ENCODE data around the gene PKP3.
"Not testable (repeated sequence)": the region's sequence is repeated elsewhere in the genome, so short reads cannot be mapped to it uniquely, and the experiment has no call there.

PKP3 gene

GRCh38 chr11:363443-363805 is 30.6 kb upstream of the PKP3 start:
- not testable (repeated sequence) for DNase-seq

DNA sequence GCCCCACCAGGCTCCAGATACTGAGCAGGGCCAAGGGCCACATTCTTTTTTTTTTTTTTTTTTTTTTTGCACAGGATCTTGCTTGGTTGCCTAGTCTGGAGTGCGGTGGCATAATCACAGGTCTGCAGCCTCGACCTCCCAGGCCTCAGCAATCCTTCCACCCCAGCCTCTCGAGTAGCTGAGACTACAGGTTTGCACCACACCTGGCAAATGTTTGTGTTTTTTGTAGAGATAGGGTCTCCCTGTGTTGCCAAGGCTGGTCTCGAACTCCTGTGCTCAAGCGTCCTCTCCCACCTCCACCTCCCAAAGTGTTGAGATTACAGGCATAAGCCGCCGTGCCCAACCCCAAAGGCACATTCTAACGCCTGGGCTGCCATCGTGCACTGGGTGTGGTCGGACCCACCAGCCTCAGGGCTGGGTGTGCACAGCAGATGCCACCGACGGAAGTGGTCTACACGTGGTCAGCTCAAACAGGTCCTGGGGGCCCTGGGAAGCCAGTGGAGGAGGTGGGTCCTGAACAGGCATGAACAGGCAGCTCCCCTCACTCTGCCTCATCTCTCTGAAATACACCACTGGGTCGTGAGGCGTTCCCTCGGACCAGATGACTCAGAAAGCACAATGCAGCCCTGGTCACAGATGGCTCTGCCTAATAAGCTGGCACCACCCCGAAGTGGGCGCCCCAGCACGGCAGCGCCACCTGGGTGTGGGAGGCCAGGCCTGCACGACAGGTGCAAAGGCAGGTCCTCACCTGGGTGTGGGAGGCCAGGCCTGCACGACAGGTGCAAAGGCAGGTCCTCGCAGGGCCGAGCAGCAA is 29.9 kb upstream of the PKP3 start:
- DNase-seq, result no peak

DNA sequence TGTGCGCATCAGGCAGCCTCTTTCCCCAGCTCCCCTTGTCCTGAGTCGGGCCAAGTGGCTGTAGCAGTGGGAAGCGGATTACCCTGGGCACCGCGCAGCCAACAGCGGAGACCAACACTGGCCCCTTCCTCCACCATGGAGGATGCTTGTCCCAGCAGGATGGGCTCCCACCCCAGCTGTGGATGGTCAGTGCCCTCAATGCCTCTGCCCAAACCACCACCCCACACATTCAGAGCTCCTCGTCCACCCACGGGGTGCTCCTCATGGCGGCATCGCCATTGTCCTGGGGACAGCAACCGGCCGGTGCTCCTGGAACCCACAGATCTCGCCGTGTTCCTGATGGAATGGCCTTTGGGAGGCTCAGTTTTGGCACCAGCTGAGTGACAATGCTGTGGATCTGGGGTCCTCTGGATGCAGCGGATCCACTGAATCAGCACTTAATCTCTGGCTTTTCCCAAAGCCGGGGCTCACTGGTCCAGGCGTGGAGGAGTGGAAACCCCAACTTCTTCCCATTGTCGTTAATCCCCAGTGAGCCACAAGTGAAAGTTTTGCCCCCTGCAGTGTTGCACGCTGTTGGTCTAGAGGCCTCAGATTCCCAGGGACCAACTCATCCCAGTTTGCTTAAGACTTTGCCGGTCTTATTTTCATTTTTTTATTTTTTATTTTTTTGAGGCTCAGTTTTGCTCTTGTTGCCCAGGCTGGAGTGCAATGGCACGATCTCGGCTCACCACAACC is 28.9 kb upstream of the PKP3 start:
- DNase-seq, result no peak

DNA sequence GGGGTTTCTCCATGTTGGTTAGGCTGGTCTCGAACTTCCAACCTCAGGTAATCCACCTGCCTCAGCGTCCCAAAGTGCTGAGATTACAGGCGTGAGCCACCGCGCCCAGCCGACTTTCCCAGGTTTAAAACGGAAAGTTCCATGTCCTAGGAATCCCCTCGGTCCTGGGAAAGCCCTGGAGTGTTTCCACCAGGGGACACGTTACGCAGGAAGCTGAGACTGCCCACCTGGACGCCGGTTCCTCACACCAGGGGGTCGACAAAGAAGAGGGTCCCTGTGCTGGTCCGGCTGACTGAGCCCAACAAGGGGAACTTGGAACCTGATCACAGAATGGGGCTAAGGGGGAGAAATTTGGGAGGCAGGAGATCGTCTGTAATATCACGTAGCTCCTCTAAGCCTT is 28.2 kb upstream of the PKP3 start:
- no peak for DNase-seq

GRCh38 chr11:367956-368413 is 26.0 kb upstream of the PKP3 start:
- no peak for DNase-seq

DNA sequence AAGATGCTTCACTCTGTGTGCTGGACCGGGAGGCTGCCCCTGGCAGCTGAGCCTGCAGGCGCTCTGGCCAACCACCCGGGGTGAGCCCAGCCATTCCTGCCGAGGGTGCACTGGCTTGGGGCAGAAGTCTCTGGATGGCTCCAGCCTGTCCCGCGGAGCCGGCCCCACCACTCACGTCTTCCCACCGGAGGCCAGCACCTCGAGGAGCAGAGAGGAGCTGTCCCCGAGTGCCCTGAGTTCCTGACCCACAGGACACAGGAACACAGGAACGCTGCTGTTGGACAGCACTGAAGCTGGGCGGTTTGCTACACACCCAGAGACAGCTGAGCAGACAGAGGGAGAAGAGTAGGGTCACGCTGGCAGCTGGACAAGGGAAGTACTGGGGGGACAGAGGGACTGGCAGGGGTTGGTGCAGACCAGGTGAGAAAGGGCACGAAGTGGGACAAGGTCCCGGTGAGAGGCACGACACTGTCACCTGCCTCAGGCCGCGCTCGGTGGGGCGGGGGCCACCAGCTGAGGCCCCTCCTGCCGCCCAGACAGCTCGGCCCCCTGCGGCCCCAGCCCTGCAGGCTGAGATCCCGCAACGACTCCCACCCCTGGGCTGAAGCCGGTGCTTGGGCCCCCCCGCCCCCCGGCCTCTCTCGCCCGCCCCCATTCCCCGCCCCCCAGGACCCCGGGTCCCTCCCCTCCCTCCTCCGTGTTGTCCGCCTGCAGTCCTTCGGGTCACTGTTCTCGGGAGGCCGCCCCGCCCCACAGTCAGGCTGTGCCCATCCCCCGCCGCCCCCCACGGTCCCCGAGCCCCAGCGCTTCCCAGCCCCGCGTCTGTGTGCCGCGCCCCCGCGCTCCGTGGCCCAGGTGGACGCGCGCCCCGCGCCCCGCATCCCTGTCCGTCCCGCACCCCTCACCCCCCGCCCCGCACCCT is 25.3 kb upstream of the PKP3 start:
- peak in 3 of 58 donors; percentile 16 to 57 (median 42) for DNase-seq

DNA sequence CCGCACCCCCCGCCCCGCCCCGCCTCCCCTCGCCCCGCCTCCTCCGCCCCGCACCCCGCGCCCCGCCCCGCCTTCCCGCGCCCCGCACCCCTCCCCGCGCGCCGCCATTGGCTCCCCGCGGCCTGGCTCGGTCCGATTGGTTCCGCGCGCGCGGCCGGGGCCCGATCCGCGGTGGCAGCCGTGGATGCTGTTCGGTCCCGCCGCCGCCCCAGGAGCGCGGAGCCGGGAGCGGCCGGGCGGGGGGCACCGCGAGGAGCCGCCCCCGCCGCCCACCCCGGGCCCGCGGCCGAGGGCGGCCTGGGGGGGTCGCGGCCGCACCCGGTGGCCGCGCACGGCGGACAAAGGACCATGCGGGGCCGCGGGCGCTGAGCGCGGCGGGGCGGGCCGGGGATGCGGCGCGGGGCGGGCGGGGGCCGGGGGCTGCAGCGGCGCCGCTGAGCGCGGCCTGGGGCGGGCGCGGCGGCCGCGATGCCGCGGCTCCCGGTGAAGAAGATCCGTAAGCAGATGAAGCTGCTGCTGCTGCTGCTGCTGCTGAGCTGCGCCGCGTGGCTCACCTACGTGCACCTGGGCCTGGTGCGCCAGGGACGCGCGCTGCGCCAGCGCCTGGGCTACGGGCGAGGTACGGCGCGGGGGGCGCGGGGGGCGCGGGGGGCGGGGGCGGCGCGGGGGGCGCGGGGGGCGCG is 24.5 kb upstream of the PKP3 start, which contains the start of gene B4GALNT4:
TSS of gene B4GALNT4 (plus strand) at position 164 of the 683 bp plus-strand sequence. CDS start at position 469, 305 bp downstream.
- peak in 47 of 58 donors; percentile 19 to 82 (median 58) for DNase-seq

DNA sequence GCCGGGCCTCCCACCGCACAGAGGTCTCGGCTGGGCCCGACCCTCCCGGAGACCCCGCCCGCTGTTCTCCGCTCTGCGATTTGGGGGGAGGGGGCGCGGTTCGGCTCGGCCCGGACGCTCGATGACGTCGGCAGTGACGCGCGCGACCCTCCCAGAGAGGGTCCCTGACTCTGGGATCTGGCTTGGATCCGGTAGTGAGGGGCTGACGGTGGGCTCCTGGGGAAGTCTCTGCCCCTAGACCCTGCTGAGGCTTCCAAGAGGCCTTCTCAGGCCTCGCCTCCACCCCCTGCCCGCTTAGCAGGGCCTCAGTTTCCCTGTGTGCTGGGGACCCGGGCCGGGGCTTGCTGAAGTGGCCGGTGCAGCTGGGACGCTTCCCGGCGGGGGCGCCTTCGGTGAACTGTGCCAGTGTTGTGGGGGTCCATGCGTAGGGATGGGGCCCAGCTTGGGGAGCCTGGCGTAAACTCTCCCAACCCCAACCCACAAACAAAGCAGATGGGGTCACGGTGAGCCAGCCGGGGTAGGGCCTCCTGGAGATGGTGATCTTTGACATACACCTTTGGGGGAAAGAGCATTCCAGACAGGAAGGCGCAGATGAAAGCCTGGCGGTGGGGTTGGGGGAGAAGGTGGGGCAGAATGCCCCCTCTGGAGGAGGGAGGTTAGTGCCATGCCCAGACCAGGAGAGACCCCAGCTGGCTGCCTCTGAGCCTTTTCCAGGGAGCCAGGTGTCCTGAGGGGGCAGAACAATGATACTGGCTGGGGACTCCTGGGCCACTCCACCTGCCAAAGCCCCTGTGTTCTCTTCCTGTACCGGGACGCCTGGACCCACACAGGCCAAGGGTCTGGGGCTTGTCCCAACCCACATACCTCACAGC is 23.7 kb upstream of the PKP3 start:
- DNase-seq, result peak in 1 of 58 donors; percentile 33

DNA sequence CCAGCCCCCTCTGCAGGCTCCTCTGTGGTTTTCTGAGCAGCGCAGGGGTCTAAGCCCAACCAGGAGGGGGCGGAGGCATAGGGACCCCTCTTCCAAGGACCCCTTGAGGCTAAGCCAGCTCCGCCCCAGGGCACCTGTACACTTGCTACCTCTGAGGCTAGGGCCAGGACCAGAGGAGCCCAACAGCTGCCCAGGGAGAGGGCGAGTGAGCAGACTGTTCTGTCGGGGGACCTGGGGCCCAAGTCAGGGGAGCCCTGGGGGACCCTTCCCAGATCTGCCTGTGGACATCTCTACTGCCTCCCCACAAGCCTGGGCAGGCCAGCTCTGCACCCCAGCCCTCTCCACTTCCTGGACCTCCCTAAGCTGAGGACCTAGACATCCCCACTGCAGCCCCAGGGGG is 23.0 kb upstream of the PKP3 start:
- no peak for DNase-seq

DNA sequence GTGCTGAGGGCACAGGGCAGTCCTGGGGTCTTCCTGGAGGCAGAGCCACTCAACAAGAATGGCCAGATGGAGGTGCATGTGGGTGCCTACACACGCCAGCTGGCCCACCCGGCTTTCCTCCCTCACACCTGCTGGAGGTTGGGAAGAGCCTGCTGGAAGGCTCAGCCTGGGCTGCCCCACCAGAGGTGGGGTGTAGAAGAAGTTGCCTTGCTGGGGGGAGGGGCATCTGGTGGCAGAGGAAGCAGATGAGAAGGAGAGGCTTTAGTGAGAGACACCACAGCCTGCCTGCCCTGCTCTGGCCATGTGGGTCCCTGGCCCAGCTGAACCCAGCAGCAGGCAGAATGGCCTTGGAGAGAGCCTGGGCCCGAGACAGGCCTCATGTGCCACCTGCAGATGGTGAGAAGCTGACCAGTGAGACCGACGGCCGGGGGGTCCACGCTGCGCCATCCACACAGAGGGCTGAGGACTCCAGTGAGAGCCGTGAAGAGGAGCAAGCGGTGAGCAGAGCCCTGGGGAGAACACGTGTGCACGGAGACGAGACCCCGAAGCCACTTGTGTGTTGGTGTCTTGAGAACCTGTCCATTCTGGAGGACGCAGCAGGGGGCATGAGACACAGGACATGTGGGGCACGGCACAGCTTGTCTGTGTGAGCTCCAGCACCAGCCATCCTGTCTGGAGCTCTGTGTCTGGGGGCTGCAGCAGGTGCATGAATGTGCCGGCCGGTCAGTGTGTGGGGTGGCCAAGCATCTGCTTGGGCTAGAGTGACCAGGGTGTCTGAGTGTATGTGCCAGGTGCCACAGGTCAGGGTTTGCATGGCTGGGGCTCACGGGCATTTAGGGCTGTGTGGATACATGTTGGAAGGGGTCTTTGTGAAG is 22.1 kb upstream of the PKP3 start:
- no peak for DNase-seq

- no peak for DNase-seq
These were observed 20.9 kb upstream of the PKP3 start for GRCh38 chr11:372809-373715.

GRCh38 chr11:373716-374551 is 20.1 kb upstream of the PKP3 start:
- DNase-seq, result peak in 41 of 58 donors; percentile 17 to 81 (median 59)

DNA sequence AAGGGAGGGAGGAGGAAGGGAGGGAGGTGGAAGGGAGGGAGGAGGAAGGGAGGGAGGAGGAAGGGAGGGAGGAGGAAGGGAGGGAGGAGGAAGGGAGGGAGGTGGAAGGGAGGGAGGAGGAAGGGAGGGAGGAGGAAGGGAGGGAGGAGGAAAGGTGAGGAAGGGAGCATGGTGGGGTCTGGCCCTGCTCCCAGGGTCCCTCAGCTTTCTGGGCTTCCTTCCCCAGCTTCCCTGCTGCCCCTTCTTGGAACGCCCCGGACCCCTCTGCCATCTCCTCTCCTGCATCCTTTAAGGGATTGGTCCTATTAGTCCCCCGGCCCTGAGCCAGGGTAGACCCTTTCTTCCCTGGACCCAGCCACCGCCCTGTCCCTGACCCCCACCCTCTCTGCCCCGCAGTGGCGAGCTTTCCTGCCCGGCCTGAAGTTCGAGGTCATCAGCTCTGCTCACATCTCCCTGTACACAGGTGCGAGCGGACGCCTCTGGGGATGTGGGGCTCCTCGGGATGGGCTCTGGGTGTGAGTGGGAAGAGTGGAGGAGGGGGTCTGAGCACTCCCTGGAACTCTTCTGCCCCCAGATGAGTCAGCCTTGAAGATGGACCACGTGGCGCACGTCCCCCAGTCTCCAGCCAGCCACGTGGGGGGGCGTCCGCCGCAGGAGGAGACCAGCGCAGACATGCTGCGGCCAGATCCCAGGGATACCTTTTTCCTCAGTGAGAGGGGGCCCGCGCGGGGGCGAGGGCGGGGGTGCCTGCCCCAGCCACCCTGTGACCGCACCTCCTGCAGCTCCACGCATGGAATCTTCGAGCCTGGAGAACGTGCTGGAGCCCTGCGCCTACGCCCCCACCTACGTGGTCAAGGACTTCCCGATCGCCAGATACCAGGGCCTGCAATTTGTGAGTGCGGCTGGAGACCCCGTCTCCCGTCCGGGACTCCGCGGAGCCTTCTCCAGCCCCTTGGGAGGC is 18.7 kb upstream of the PKP3 start:
- no peak for DNase-seq

GRCh38 chr11:376531-377173 is 17.4 kb upstream of the PKP3 start:
- DNase-seq, result no peak

All from anterior cingulate cortex (tissue), 58 donors.